Measurements from ENCODE around the gene HOXC12. TPM values are rescaled to one million over a fixed set of nuclear protein-coding genes. Genes with fewer than 3 reads are reported as not detected.

Gene HOXC12
- total and polyA plus RNA-seq, 4 donors: not detected

GRCh38 chr12:53972152-53972702 is 17.5 kb downstream of the HOXC12 start:
- WGBS: 26% methylated on average over 9 of the region's 9 CpGs
- no peak for TF ChIP-seq NR2F2 (IDR thresholded peaks at IDR 0.05)
- TF ChIP-seq ATF3 (IDR thresholded peaks at IDR 0.05): no peak
- no peak for TF ChIP-seq SP1 (IDR thresholded peaks at IDR 0.05)
- TF ChIP-seq YY1 (IDR thresholded peaks at IDR 0.05): no peak
- TF ChIP-seq, protein P1, sequence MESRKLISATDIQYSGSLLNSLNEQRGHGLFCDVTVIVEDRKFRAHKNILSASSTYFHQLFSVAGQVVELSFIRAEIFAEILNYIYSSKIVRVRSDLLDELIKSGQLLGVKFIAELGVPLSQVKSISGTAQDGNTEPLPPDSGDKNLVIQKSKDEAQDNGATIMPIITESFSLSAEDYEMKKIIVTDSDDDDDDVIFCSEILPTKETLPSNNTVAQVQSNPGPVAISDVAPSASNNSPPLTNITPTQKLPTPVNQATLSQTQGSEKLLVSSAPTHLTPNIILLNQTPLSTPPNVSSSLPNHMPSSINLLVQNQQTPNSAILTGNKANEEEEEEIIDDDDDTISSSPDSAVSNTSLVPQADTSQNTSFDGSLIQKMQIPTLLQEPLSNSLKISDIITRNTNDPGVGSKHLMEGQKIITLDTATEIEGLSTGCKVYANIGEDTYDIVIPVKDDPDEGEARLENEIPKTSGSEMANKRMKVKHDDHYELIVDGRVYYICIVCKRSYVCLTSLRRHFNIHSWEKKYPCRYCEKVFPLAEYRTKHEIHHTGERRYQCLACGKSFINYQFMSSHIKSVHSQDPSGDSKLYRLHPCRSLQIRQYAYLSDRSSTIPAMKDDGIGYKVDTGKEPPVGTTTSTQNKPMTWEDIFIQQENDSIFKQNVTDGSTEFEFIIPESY (IDR thresholded peaks at IDR 0.05): no peak
- Histone ChIP-seq H3K27me3 (ENCODE audit: control insufficient read depth in 4 of 4, insufficient read depth in 4 of 4, low read length in 3 of 4) (peaks cover 5 to 58% (median 35%) of the 10 kb centered on the region in 4 donors), H3K4me1 (ENCODE audit: control insufficient read depth in 4 of 4, insufficient read depth in 4 of 4, low read length in 3 of 4) (peaks cover 0 to 10% (median 4%) of the 10 kb centered on the region in 4 donors), H3K4me3 (ENCODE audit: low read depth in 1 of 3, low read length in 3 of 3) (no peak overlapping the region), H3K9me3 (ENCODE audit: control insufficient read depth in 4 of 4, low read length in 3 of 4) (no peaks in the 10 kb centered on the region), H3K27ac (ENCODE audit: low read depth in 1 of 2, low read length in 2 of 2) (no peak overlapping the region), H3K36me3 (ENCODE audit: control insufficient read depth in 4 of 4, insufficient read depth in 3 of 4, low read depth in 1 of 4, low read length in 3 of 4) (no peaks in the 10 kb centered on the region), H3K9ac (ENCODE audit: low read depth in 1 of 2, low read length in 2 of 2) (no peak overlapping the region)
- DNase-seq (ENCODE audit: low spot score): no peak

DNA sequence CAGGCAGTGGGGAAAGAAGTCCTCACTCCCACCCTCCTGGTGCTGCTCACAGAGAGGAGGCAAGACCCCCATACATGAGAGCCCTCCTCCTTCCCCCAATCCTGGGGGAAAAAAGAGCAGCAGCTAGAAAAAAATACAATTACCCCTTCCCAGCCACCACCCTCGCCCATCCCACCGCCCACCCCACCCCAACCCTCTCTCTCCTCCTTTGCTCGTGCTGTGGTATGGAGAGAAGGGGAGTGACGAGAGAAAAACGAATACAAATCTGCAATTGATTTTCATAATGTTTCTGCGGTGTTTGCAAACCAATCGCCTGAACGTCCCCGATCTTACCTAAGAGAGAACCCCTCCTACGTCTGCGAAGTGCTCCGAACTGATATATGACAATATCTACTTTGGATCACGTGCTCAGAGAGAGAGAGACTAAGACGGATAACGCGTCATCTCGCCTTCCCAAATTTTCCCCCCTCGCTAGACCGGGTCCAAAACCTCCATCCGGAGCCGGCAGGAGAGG is 18.1 kb downstream of the HOXC12 start, which contains the start of gene HOXC11:
Gene HOXC11 (plus strand): TSS at position 405 of the 514 bp plus-strand sequence. CDS start 116 bp downstream, outside the sequence.
- 11% methylated on average over 21 of the region's 21 CpGs for WGBS
- H3K27ac ChIP-seq (ENCODE audit: low read depth in 1 of 2, low read length in 2 of 2): no peak within 1 kb of the TSS
- no peak within 1 kb of the TSS for H3K4me3 ChIP-seq (ENCODE audit: low read depth in 1 of 3, low read length in 3 of 3)
- H3K9ac ChIP-seq (ENCODE audit: low read depth in 1 of 2, low read length in 2 of 2): no peak within 1 kb of the TSS
- H3K27me3 ChIP-seq (ENCODE audit: control insufficient read depth in 4 of 4, insufficient read depth in 4 of 4, low read length in 3 of 4): peaks cover 5 to 52% (median 32%) of the 10 kb centered on the region in 4 donors
- no peaks in the 10 kb centered on the region for H3K9me3 ChIP-seq (ENCODE audit: control insufficient read depth in 4 of 4, low read length in 3 of 4)
- peaks cover 0 to 10% (median 4%) of the 10 kb centered on the region in 4 donors for H3K4me1 ChIP-seq (ENCODE audit: control insufficient read depth in 4 of 4, insufficient read depth in 4 of 4, low read length in 3 of 4)
- no peak for TF ChIP-seq RXRA (IDR thresholded peaks at IDR 0.05)
- TF ChIP-seq TAF1 (conservative IDR thresholded peaks at IDR 0.05): no peak
- TF ChIP-seq FOXA1 (IDR thresholded peaks at IDR 0.05): no peak
- TF ChIP-seq, protein P1 (IDR thresholded peaks at IDR 0.05): no peak
- TF ChIP-seq HNF4G (IDR thresholded peaks at IDR 0.05): no peak
- no peaks in the 10 kb centered on the region for H3K36me3 ChIP-seq (ENCODE audit: control insufficient read depth in 4 of 4, insufficient read depth in 3 of 4, low read depth in 1 of 4, low read length in 3 of 4)
- DNase-seq (ENCODE audit: low spot score): no peak

- Histone ChIP-seq H3K27ac (ENCODE audit: low read depth in 1 of 2, low read length in 2 of 2) (no peak overlapping the region), H3K9me3 (ENCODE audit: control insufficient read depth in 4 of 4, low read length in 3 of 4) (no peaks in the 10 kb centered on the region), H3K9ac (ENCODE audit: low read depth in 1 of 2, low read length in 2 of 2) (no peak overlapping the region), H3K4me1 (ENCODE audit: control insufficient read depth in 4 of 4, insufficient read depth in 4 of 4, low read length in 3 of 4) (peaks cover 0 to 10% (median 4%) of the 10 kb centered on the region in 4 donors), H3K4me3 (ENCODE audit: low read depth in 1 of 3, low read length in 3 of 3) (no peak overlapping the region), H3K36me3 (ENCODE audit: control insufficient read depth in 4 of 4, insufficient read depth in 3 of 4, low read depth in 1 of 4, low read length in 3 of 4) (no peaks in the 10 kb centered on the region), H3K27me3 (ENCODE audit: control insufficient read depth in 4 of 4, insufficient read depth in 4 of 4, low read length in 3 of 4) (peaks cover 5 to 48% (median 30%) of the 10 kb centered on the region in 4 donors)
- DNase-seq (ENCODE audit: low spot score): no peak
- no peak for TF ChIP-seq RAD21 (IDR thresholded peaks at IDR 0.05)
- TF ChIP-seq HNF4A (conservative IDR thresholded peaks at IDR 0.05): no peak
- TF ChIP-seq GABPA (IDR thresholded peaks at IDR 0.05 in 1 of 2, conservative IDR thresholded peaks at IDR 0.05 in 1 of 2): no peak
- TF ChIP-seq, protein P2, sequence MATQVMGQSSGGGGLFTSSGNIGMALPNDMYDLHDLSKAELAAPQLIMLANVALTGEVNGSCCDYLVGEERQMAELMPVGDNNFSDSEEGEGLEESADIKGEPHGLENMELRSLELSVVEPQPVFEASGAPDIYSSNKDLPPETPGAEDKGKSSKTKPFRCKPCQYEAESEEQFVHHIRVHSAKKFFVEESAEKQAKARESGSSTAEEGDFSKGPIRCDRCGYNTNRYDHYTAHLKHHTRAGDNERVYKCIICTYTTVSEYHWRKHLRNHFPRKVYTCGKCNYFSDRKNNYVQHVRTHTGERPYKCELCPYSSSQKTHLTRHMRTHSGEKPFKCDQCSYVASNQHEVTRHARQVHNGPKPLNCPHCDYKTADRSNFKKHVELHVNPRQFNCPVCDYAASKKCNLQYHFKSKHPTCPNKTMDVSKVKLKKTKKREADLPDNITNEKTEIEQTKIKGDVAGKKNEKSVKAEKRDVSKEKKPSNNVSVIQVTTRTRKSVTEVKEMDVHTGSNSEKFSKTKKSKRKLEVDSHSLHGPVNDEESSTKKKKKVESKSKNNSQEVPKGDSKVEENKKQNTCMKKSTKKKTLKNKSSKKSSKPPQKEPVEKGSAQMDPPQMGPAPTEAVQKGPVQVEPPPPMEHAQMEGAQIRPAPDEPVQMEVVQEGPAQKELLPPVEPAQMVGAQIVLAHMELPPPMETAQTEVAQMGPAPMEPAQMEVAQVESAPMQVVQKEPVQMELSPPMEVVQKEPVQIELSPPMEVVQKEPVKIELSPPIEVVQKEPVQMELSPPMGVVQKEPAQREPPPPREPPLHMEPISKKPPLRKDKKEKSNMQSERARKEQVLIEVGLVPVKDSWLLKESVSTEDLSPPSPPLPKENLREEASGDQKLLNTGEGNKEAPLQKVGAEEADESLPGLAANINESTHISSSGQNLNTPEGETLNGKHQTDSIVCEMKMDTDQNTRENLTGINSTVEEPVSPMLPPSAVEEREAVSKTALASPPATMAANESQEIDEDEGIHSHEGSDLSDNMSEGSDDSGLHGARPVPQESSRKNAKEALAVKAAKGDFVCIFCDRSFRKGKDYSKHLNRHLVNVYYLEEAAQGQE (IDR thresholded peaks at IDR 0.05): no peak
- TF ChIP-seq, protein P3, sequence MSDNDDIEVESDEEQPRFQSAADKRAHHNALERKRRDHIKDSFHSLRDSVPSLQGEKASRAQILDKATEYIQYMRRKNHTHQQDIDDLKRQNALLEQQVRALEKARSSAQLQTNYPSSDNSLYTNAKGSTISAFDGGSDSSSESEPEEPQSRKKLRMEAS (IDR thresholded peaks at IDR 0.05): no peak
- no peak for TF ChIP-seq HNF4G (IDR thresholded peaks at IDR 0.05)
- no peak for TF ChIP-seq NR2F2 (IDR thresholded peaks at IDR 0.05)
- WGBS: 7% methylated on average over 71 of the region's 71 CpGs
Measured at GRCh38 chr12:53973236-53974042, 18.7 kb downstream of the HOXC12 start.

Measured in liver (tissue), 9 donors.